ENCODE data around the gene GNS. TPM values are rescaled to one million over a fixed set of nuclear protein-coding genes. Genes with fewer than 3 reads are reported as not detected.

GNS gene
- total and polyA plus RNA-seq, 3 donors from 2014 or later = 52.4 to 87.9 (median 84.2) TPM

GRCh38 chr12:64720884-64721283 is 38.3 kb downstream of the GNS start:
- Histone ChIP-seq H3K4me1 (no peaks in the 10 kb centered on the region), H3K36me3 (ENCODE audit: low read depth, missing control alignments) (no peaks in the 10 kb centered on the region), H3K9me3 (no peaks in the 10 kb centered on the region), H3K4me3 (no peak overlapping the region), H3K27me3 (no peaks in the 10 kb centered on the region), H3K27ac (no peak overlapping the region)
- intact Hi-C loops (cut with DNase I; ENCODE audit: low total_unique reads) = no loop called here
- 87 to 96% methylated on average over 1 of the region's 1 CpG for WGBS, 2 donors
- TF ChIP-seq POLR2A (IDR thresholded peaks at IDR 0.05) (no peak), CTCF (IDR thresholded peaks at IDR 0.05) (no peak)
- DNase-seq = no peak

GRCh38 chr12:64718649-64719048 is 40.6 kb downstream of the GNS start:
- no peak overlapping the region for H3K27ac ChIP-seq
- H3K9me3 ChIP-seq = no peaks in the 10 kb centered on the region
- no peak for DNase-seq
- H3K4me3 ChIP-seq = no peak overlapping the region
- 17 to 58% methylated on average over 1 of the region's 1 CpG for WGBS, 2 donors
- intact Hi-C loops (cut with DNase I; ENCODE audit: low total_unique reads) = no loop called here
- H3K27me3 ChIP-seq = no peaks in the 10 kb centered on the region
- H3K36me3 ChIP-seq (ENCODE audit: low read depth, missing control alignments) = no peaks in the 10 kb centered on the region
- TF ChIP-seq POLR2A (IDR thresholded peaks at IDR 0.05) (no peak), CTCF (IDR thresholded peaks at IDR 0.05) (no peak)
- H3K4me1 ChIP-seq = no peaks in the 10 kb centered on the region

- Histone ChIP-seq H3K4me3 (no peak overlapping the region), H3K4me1 (no peaks in the 10 kb centered on the region), H3K27ac (no peak overlapping the region), H3K36me3 (ENCODE audit: low read depth, missing control alignments) (no peaks in the 10 kb centered on the region), H3K9me3 (no peaks in the 10 kb centered on the region), H3K27me3 (no peaks in the 10 kb centered on the region)
- TF ChIP-seq POLR2A (IDR thresholded peaks at IDR 0.05) (no peak), CTCF (IDR thresholded peaks at IDR 0.05) (no peak)
- no peak for DNase-seq
- intact Hi-C loops (cut with DNase I; ENCODE audit: low total_unique reads) = no loop called here
- 94% methylated on average over 6 of the region's 6 CpGs for WGBS, 2 donors
Observed at GRCh38 chr12:64716839-64717455, 42.3 kb downstream of the GNS start.

- H3K4me1 ChIP-seq = no peaks in the 10 kb centered on the region
- H3K27ac ChIP-seq = no peak overlapping the region
- 94 to 98% methylated on average over 4 of the region's 4 CpGs for WGBS, 2 donors
- no peak overlapping the region for H3K4me3 ChIP-seq
- no peak for DNase-seq
- no peaks in the 10 kb centered on the region for H3K36me3 ChIP-seq (ENCODE audit: low read depth, missing control alignments)
- no peak for TF ChIP-seq POLR2A (IDR thresholded peaks at IDR 0.05)
- TF ChIP-seq CTCF (IDR thresholded peaks at IDR 0.05) = no peak
- no peaks in the 10 kb centered on the region for H3K27me3 ChIP-seq
- no peaks in the 10 kb centered on the region for H3K9me3 ChIP-seq
- intact Hi-C loops (cut with DNase I; ENCODE audit: low total_unique reads) = no loop called here
Observed at GRCh38 chr12:64716371-64716770, 42.8 kb downstream of the GNS start.

- DNase-seq = no peak
- Histone ChIP-seq H3K4me1 (no peaks in the 10 kb centered on the region), H3K4me3 (no peak overlapping the region), H3K27ac (no peak overlapping the region), H3K9me3 (no peaks in the 10 kb centered on the region), H3K36me3 (ENCODE audit: low read depth, missing control alignments) (no peaks in the 10 kb centered on the region), H3K27me3 (no peaks in the 10 kb centered on the region)
- WGBS, 2 donors = 85% methylated on average over 5 of the region's 5 CpGs
- TF ChIP-seq CTCF (IDR thresholded peaks at IDR 0.05) (no peak), POLR2A (IDR thresholded peaks at IDR 0.05) (no peak)
- intact Hi-C loops (cut with DNase I; ENCODE audit: low total_unique reads) = no loop called here
Observed at GRCh38 chr12:64714551-64714968, 44.6 kb downstream of the GNS start.

All from testis (tissue), 3 donors.